KOPT-K1 (cell line): ENCODE data around the gene STRN.
A peak's percentile ranks its signal among the peaks of the same experiment; 100 is the strongest.

ENCODE experiments used
- H3K27ac ChIP-seq: fragments of 200-600 bp; sonication (generic); 2 replicates; pipeline ENCODE4 v1.5.1; 2016; ENCODE audit warnings: antibody characterized with exemption, mild to moderate bottlenecking, low read depth, low read length; ENCODE audit not compliant: poor library complexity, severe bottlenecking
- H3K36me3 ChIP-seq: fragments of 200-600 bp; sonication (generic); 2 replicates; pipeline ENCODE4 v1.5.1; 2017; ENCODE audit warnings: antibody characterized with exemption, mild to moderate bottlenecking, low read length, moderate library complexity; ENCODE audit not compliant: insufficient read depth
- H3K9me3 ChIP-seq: fragments of 200-600 bp; sonication (generic); 2 replicates; pipeline ENCODE4 v1.5.1; 2017; ENCODE audit warnings: antibody characterized with exemption, low read length, mild to moderate bottlenecking; ENCODE audit not compliant: insufficient read depth, poor library complexity, severe bottlenecking

STRN gene

GRCh38 chr2:36971990-36972389 is 5.7 kb upstream of the STRN start:
- Histone ChIP-seq H3K27ac (no peak overlapping the region), H3K36me3 (no peaks in the 10 kb centered on the region)

GRCh38 chr2:36967236-36967876 is 1.0 kb upstream of the STRN start:
- H3K27ac ChIP-seq: peak overlapping the region; percentile 88
- H3K36me3 ChIP-seq: no peaks in the 10 kb centered on the region
- H3K9me3 ChIP-seq: no peaks in the 10 kb centered on the region

More at GRCh38 chr2:36971990-36972389, 5.7 kb upstream of the STRN start:
- no peaks in the 10 kb centered on the region for H3K9me3 ChIP-seq

- H3K9me3 ChIP-seq: no peaks in the 10 kb centered on the region
- H3K36me3 ChIP-seq: peaks cover 9% of the 10 kb centered on the region; the same call in 1 of the 2 replicates
- peak overlapping the region; percentile 88 for H3K27ac ChIP-seq
Measured at GRCh38 chr2:36965751-36966369, 476 bp downstream of the STRN start.

GRCh38 chr2:36965206-36965605 is 1.1 kb downstream of the STRN start:
- H3K27ac ChIP-seq: peak overlapping the region; percentile 88
- H3K9me3 ChIP-seq: no peaks in the 10 kb centered on the region
- peaks cover 9% of the 10 kb centered on the region; the same call in 1 of the 2 replicates for H3K36me3 ChIP-seq

- H3K9me3 ChIP-seq: no peaks in the 10 kb centered on the region
- H3K27ac ChIP-seq: no peak overlapping the region
Measured at GRCh38 chr2:36964496-36965058, 1.8 kb downstream of the STRN start.

GRCh38 chr2:36963734-36964133 is 2.6 kb downstream of the STRN start:
- peaks cover 9% of the 10 kb centered on the region; the same call in 1 of the 2 replicates for H3K36me3 ChIP-seq
- H3K9me3 ChIP-seq: no peaks in the 10 kb centered on the region
- H3K27ac ChIP-seq: no peak overlapping the region

More at GRCh38 chr2:36964496-36965058, 1.8 kb downstream of the STRN start:
- peaks cover 9% of the 10 kb centered on the region; the same call in 1 of the 2 replicates for H3K36me3 ChIP-seq

- Histone ChIP-seq H3K27ac (no peak overlapping the region), H3K9me3 (no peaks in the 10 kb centered on the region), H3K36me3 (peaks cover 10% of the 10 kb centered on the region; the same call in 1 of the 2 replicates)
Measured at GRCh38 chr2:36963106-36963505, 3.2 kb downstream of the STRN start.

- peaks cover 12% of the 10 kb centered on the region; the same call in 1 of the 2 replicates for H3K36me3 ChIP-seq
- no peaks in the 10 kb centered on the region for H3K9me3 ChIP-seq
- H3K27ac ChIP-seq: no peak overlapping the region
Measured at GRCh38 chr2:36960773-36961172, 5.6 kb downstream of the STRN start.

- H3K27ac ChIP-seq: no peak overlapping the region
Measured at GRCh38 chr2:36960005-36960675, 6.2 kb downstream of the STRN start.

GRCh38 chr2:36954977-36955607 is 11.2 kb downstream of the STRN start:
- Histone ChIP-seq H3K9me3 (no peaks in the 10 kb centered on the region), H3K27ac (no peak overlapping the region), H3K36me3 (peaks cover 8% of the 10 kb centered on the region; the same call in 1 of the 2 replicates)

More at GRCh38 chr2:36960005-36960675, 6.2 kb downstream of the STRN start:
- H3K36me3 ChIP-seq: peaks cover 12% of the 10 kb centered on the region; the same call in 1 of the 2 replicates
- H3K9me3 ChIP-seq: no peaks in the 10 kb centered on the region

- no peaks in the 10 kb centered on the region for H3K9me3 ChIP-seq
- H3K36me3 ChIP-seq: peaks cover 5% of the 10 kb centered on the region; the same call in 1 of the 2 replicates
- H3K27ac ChIP-seq: no peak overlapping the region
Measured at GRCh38 chr2:36952748-36953197, 13.6 kb downstream of the STRN start.

- H3K27ac ChIP-seq: no peak overlapping the region
- H3K36me3 ChIP-seq: peaks cover 5% of the 10 kb centered on the region; the same call in 1 of the 2 replicates
- no peaks in the 10 kb centered on the region for H3K9me3 ChIP-seq
Measured at GRCh38 chr2:36951574-36951973, 14.8 kb downstream of the STRN start.

GRCh38 chr2:36951027-36951518 is 15.3 kb downstream of the STRN start:
- peaks cover 5% of the 10 kb centered on the region; the same call in 1 of the 2 replicates for H3K36me3 ChIP-seq
- no peaks in the 10 kb centered on the region for H3K9me3 ChIP-seq
- H3K27ac ChIP-seq: no peak overlapping the region

- Histone ChIP-seq H3K36me3 (peaks cover 5% of the 10 kb centered on the region; the same call in 1 of the 2 replicates), H3K9me3 (no peaks in the 10 kb centered on the region)
Measured at GRCh38 chr2:36949845-36950244, 16.5 kb downstream of the STRN start.

More at GRCh38 chr2:36949845-36950244, 16.5 kb downstream of the STRN start:
- H3K27ac ChIP-seq: no peak overlapping the region
